MCF 10A (cell line): ENCODE data around the gene HDGF. TPM values are rescaled to one million over a fixed set of nuclear protein-coding genes. Genes with fewer than 3 reads are reported as not detected.

ENCODE experiments used
- BruUV-seq: library from RNA; stranded (reverse); fragments of 400-500 nt; replicated peaks from 2 replicates; lab custom pipeline; 2021; lab: Mats Ljungman, UMichigan
- CTCF ChIA-PET: fragments of 300-600 bp; sonication (Branson Sonifier 250); formaldehyde crosslinking; extraction: SDS; loops from one replicate; lab custom pipeline; 2021; ENCODE audit warnings: antibody characterized with exemption, inconsistent platforms; lab: Yijun Ruan, JAX
- POLR2A ChIA-PET: fragments of 300-600, 350-650 bp; sonication (Branson Sonifier 250); formaldehyde crosslinking; extraction: SDS; loops from one replicate; lab custom pipeline; 2020; ENCODE audit warnings: antibody characterized with exemption, inconsistent platforms; lab: Yijun Ruan, JAX
- DNase-seq: peaks from one replicate; pipeline ENCODE4 v3.0.0-alpha.2; 2018; ENCODE audit not compliant: unreplicated experiment
- H3K27ac Mint-ChIP-seq: one replicate; pipeline ENCODE4 v1.8.0; 2022; ENCODE audit warnings: mild to moderate bottlenecking, low read depth, mixed read lengths; ENCODE audit not compliant: unreplicated experiment
- H3K27me3 Mint-ChIP-seq: one replicate; pipeline ENCODE4 v1.8.0; 2022; ENCODE audit warnings: mixed read lengths; ENCODE audit not compliant: insufficient read depth, unreplicated experiment
- H3K36me3 Mint-ChIP-seq: one replicate; pipeline ENCODE4 v1.8.0; 2022; ENCODE audit warnings: mild to moderate bottlenecking, moderate library complexity, mixed read lengths; ENCODE audit not compliant: insufficient read depth, unreplicated experiment
- H3K4me1 Mint-ChIP-seq: one replicate; pipeline ENCODE4 v1.8.0; 2022; ENCODE audit warnings: mixed read lengths; ENCODE audit not compliant: insufficient read depth, unreplicated experiment
- H3K4me3 Mint-ChIP-seq: one replicate; pipeline ENCODE4 v1.8.0; 2022; ENCODE audit warnings: mild to moderate bottlenecking, moderate library complexity, mixed read lengths; ENCODE audit not compliant: unreplicated experiment
- H3K9me3 Mint-ChIP-seq: one replicate; pipeline ENCODE4 v1.8.0; 2022; ENCODE audit warnings: mixed read lengths; ENCODE audit not compliant: unreplicated experiment
- CTCF ChIP-seq: fragments of 200-600 bp; IDR thresholded peaks from one replicate; pipeline ENCODE4 v1.8.0; 2022; ENCODE audit warnings: antibody characterized with exemption, mild to moderate bottlenecking; ENCODE audit not compliant: unreplicated experiment
- intact Hi-C: fragments of 100-400 bp; cut with micrococcal nuclease; formaldehyde crosslinking; loops from 2 replicates; pipeline ENCODE4 v1.14.1; 2022
- total RNA-seq: library from RNA; stranded (reverse); gene quantifications from 2 replicates; pipeline ENCODE4 v1.2.3, GENCODE V29; 2022

The HDGF gene
- total RNA-seq, 1 experiment from 2014 or later = 707 TPM

DNA sequence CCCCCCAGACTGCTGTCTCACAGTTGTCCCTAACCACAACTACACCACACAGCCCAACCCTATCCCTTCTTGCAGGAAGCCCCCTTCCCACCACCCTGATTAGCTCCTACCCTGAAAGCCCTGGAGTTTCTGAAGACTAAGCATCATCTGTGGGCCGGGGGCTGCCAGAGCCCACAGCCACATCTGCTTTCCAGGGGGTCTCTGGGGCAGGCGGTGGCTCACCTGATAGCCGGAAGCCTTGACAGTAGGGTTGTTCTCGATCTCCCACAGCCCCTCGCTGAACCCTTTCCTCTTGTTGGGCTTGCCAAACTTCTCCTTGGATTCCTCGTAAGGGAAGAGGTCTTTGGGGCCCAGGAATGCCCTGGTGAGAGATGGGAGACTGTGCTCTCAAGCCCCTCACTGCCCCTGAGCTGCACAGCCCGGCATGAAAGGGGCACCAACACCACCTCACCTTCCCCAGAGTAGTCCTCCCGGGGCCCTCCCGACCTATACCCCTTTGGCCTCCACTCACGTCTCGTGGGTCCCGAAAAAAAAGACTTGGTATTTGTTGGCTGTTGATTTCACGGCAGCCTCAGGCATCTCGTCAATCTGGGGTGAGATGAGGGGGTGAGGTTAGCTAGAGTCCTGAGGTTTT, 6.6 kb downstream of the HDGF start:
- DNase-seq = no peak
- peak overlapping the region; percentile 79 for H3K4me3 Mint-ChIP-seq
- no peak for TF ChIP-seq CTCF
- peaks cover 68% of the 10 kb centered on the region for H3K36me3 Mint-ChIP-seq
- BruUV-seq = no TSS peak
- intact Hi-C loops = loop anchor here (10.0 kb wide), 1 partner anchor 240 kb away; the partner anchor contains the start of gene MEF2D
- no peaks in the 10 kb centered on the region for H3K9me3 Mint-ChIP-seq
- H3K27me3 Mint-ChIP-seq = no peaks in the 10 kb centered on the region
- H3K27ac Mint-ChIP-seq = peak overlapping the region; percentile 99
- ChIA-PET POLR2A (interaction anchor here (4.2 to 10.4 kb wide), 2 partner anchors 17 to 24 kb away, joined by 78 to 375 read pairs; partner anchors contain the start of genes ISG20L2, METTL25B and PRCC), CTCF (interaction anchor here (0.6 to 10.3 kb wide), 3 partner anchors 17 to 55 kb away, joined by 4 to 136 read pairs (median 13); partner anchors contain the start of genes ISG20L2 and METTL25B)
- peaks cover 63% of the 10 kb centered on the region for H3K4me1 Mint-ChIP-seq

GRCh38 chr1:156744344-156744743, 7.1 kb downstream of the HDGF start:
- Mint-ChIP-seq H3K4me3 (no peak overlapping the region), H3K36me3 (peaks cover 65% of the 10 kb centered on the region), H3K4me1 (peaks cover 57% of the 10 kb centered on the region), H3K27me3 (no peaks in the 10 kb centered on the region), H3K27ac (peak overlapping the region; percentile 99), H3K9me3 (no peaks in the 10 kb centered on the region)
- no peak for DNase-seq
- CTCF ChIA-PET = interaction anchor here (0.6 to 10.3 kb wide), 4 partner anchors 10 to 55 kb away, joined by 3 to 136 read pairs (median 8); partner anchors contain the start of genes ISG20L2 and METTL25B
- TF ChIP-seq CTCF = no peak
- intact Hi-C loops = loop anchor here (10.0 kb wide), 1 partner anchor 240 kb away; the partner anchor contains the start of gene MEF2D
- no TSS peak for BruUV-seq
- POLR2A ChIA-PET = interaction anchor here (4.2 to 10.4 kb wide), 2 partner anchors 16 to 24 kb away, joined by 78 to 375 read pairs; partner anchors contain the start of genes ISG20L2, METTL25B and PRCC

- DNase-seq = no peak
- H3K36me3 Mint-ChIP-seq = peaks cover 67% of the 10 kb centered on the region
- H3K9me3 Mint-ChIP-seq = no peaks in the 10 kb centered on the region
- TF ChIP-seq CTCF = no peak
- ChIA-PET POLR2A (interaction anchor here (0.6 to 10.4 kb wide), 4 partner anchors 8 to 35 kb away, joined by 3 to 375 read pairs (median 212); partner anchors contain the start of genes HDGF, ISG20L2, METTL25B and PRCC), CTCF (interaction anchor here (0.6 to 10.3 kb wide), 3 partner anchors 11 to 83 kb away, joined by 3 to 136 read pairs (median 3); partner anchors contain the start of genes ISG20L2 and METTL25B)
- no peak overlapping the region for H3K4me3 Mint-ChIP-seq
- H3K27me3 Mint-ChIP-seq = no peaks in the 10 kb centered on the region
- peaks cover 52% of the 10 kb centered on the region for H3K4me1 Mint-ChIP-seq
- peak overlapping the region; percentile 98 for H3K27ac Mint-ChIP-seq
- intact Hi-C loops = loop anchor here (10.0 kb wide), 1 partner anchor 239 kb away; the partner anchor contains the start of gene MEF2D
- no TSS peak for BruUV-seq
These were observed 7.8 kb downstream of the HDGF start for GRCh38 chr1:156743367-156744302.
